HepG2 (cell line): ENCODE data around the gene DYNC1LI1. TPM values are rescaled to one million over a fixed set of nuclear protein-coding genes. Genes with fewer than 3 reads are reported as not detected.

Experiments used
- ELF3 ChIP-seq: IDR thresholded peaks from 2 replicates; pipeline ENCODE4 v1.6.1; 2016; ENCODE audit warnings: missing genetic modification reagents, missing compliant biosample characterization
- ESRRA ChIP-seq: sonication (generic); formaldehyde crosslinking; IDR thresholded peaks from 2 replicates; pipeline ENCODE4 v1.5.1; 2020; ENCODE audit warnings: mild to moderate bottlenecking, low read depth, missing genetic modification reagents
- FOXA3 ChIP-seq: IDR thresholded peaks from 2 replicates; pipeline ENCODE4 v1.6.1; 2016; ENCODE audit warnings: missing genetic modification reagents, missing compliant biosample characterization
- HNF1B ChIP-seq: sonication (generic); formaldehyde crosslinking; IDR thresholded peaks from 2 replicates; pipeline ENCODE4 v1.5.1; 2020; ENCODE audit warnings: mild to moderate bottlenecking, moderate library complexity, missing genetic modification reagents
- JDP2 ChIP-seq: sonication (generic); formaldehyde crosslinking; IDR thresholded peaks from 2 replicates; pipeline ENCODE4 v1.8.1; 2022; ENCODE audit warnings: missing genetic modification reagents, borderline replicate concordance
- KLF12 ChIP-seq: sonication (generic); formaldehyde crosslinking; IDR thresholded peaks from 2 replicates; pipeline ENCODE4 v1.4.0; 2020; ENCODE audit warnings: missing genetic modification reagents, borderline replicate concordance
- KLF9 ChIP-seq: IDR thresholded peaks from 2 replicates; pipeline ENCODE4 v1.6.1; 2016; ENCODE audit warnings: low read depth
- MED13 ChIP-seq: sonication (generic); formaldehyde crosslinking; IDR thresholded peaks from 2 replicates; pipeline ENCODE4 v1.5.0; 2020; ENCODE audit warnings: missing genetic modification reagents
- MYPOP ChIP-seq: sonication (generic); formaldehyde crosslinking; IDR thresholded peaks from 2 replicates; pipeline ENCODE4 v1.8.1; 2023; ENCODE audit warnings: mild to moderate bottlenecking, moderate library complexity, missing genetic modification reagents
- NFE2 ChIP-seq: sonication (generic); formaldehyde crosslinking; IDR thresholded peaks from 2 replicates; pipeline ENCODE4 v1.4.0; 2020; ENCODE audit warnings: missing genetic modification reagents
- NR2F2 ChIP-seq: IDR thresholded peaks from 2 replicates; pipeline ENCODE4 v1.6.1; 2012; ENCODE audit warnings: low read depth, inconsistent platforms, borderline replicate concordance
- SP140L ChIP-seq: sonication (generic); formaldehyde crosslinking; IDR thresholded peaks from 2 replicates; pipeline ENCODE4 v1.4.0; 2020; ENCODE audit warnings: missing genetic modification reagents, borderline replicate concordance
- TFAP4 ChIP-seq: sonication (generic); IDR thresholded peaks from 2 replicates; pipeline ENCODE4 v1.6.1; 2016; ENCODE audit warnings: low read depth, borderline replicate concordance
- ZBTB42 ChIP-seq: sonication (generic); formaldehyde crosslinking; IDR thresholded peaks from 2 replicates; pipeline ENCODE4 v1.5.0; 2020; ENCODE audit warnings: mild to moderate bottlenecking, missing genetic modification reagents
- ZBTB7A ChIP-seq: sonication (generic); formaldehyde crosslinking; IDR thresholded peaks from 2 replicates; pipeline ENCODE4 v1.8.0; 2022; ENCODE audit warnings: mild to moderate bottlenecking, missing genetic modification reagents
- ZNF30 ChIP-seq: sonication (generic); formaldehyde crosslinking; IDR thresholded peaks from 2 replicates; pipeline ENCODE4 v1.5.0; 2020; ENCODE audit warnings: mild to moderate bottlenecking, missing genetic modification reagents
- ZNF546 ChIP-seq: sonication (generic); formaldehyde crosslinking; conservative IDR thresholded peaks from 2 replicates; pipeline ENCODE4 v1.8.1; 2023; ENCODE audit warnings: mild to moderate bottlenecking, missing genetic modification reagents
- ZNF605 ChIP-seq: sonication (generic); formaldehyde crosslinking; IDR thresholded peaks from 2 replicates; pipeline ENCODE4 v1.8.0; 2022; ENCODE audit warnings: mild to moderate bottlenecking, missing genetic modification reagents
- ZNF609 ChIP-seq: sonication (generic); formaldehyde crosslinking; IDR thresholded peaks from 2 replicates; pipeline ENCODE4 v1.4.0; 2020; ENCODE audit warnings: mild to moderate bottlenecking, missing genetic modification reagents, borderline replicate concordance
- ZSCAN30 ChIP-seq: sonication (generic); formaldehyde crosslinking; IDR thresholded peaks from 2 replicates; pipeline ENCODE4 v1.5.0; 2020; ENCODE audit warnings: mild to moderate bottlenecking, missing genetic modification reagents
- polyA plus RNA-seq, 8 experiments: library from polyadenylated mRNA; depleted of rRNA in 3 of 8; stranded (reverse) in 7 of 8; unstranded in 1 of 8; fragments of >200 nt; fragmentation: Illumina TruSeq in 4 of 8; extraction: Trizol in 4 of 8; gene quantifications; 2 replicates each; pipeline versions ENCODE4 v1.2.1 to v1.2.3, GENCODE V29; 2011 to 2016; ENCODE audit warnings: low read depth in 4 of 8, missing spikeins in 1 of 8, mixed read lengths in 1 of 8; ENCODE audit not compliant: insufficient read depth in 1 of 8
- total RNA-seq, 5 experiments: library from RNA; depleted of rRNA; stranded (reverse); fragments of >200 nt; fragmentation: Illumina TruSeq; extraction: Trizol; gene quantifications; 2 replicates each; pipeline ENCODE4 v1.2.3, GENCODE V29; 2016; ENCODE audit warnings: low read depth in 1 of 5

The DYNC1LI1 gene
- total and polyA plus RNA-seq, 2 of the 13 experiments (the other 11 are each of a cell fraction or from before 2014, with no cell fraction given), result 13.4 to 37.1 TPM

- TF ChIP-seq ZSCAN30 (no peak), SP140L (0 out of 2 replicates have a peak, but pooled peaks have one; percentile 28), NFE2 (CRISPR knock-in tag) (no peak), TFAP4 (no peak), ELF3 (CRISPR knock-in tag) (0 out of 2 replicates have a peak, but pooled peaks have one; percentile 5), ZNF546 (CRISPR knock-in tag) (no peak), ESRRA (CRISPR knock-in tag) (no peak; the same call in 1 of the 2 replicates), ZNF605 (0 out of 2 replicates have a peak, but pooled peaks have one; percentile 21), KLF9 (CRISPR knock-in tag) (no peak), HNF1B (no peak), ZBTB7A (CRISPR knock-in tag) (0 out of 2 replicates have a peak, but pooled peaks have one; percentile 0), MED13 (CRISPR knock-in tag) (no peak), ZNF609 (no peak; the same call in 1 of the 2 replicates), FOXA3 (CRISPR knock-in tag) (no peak), KLF12 (CRISPR knock-in tag) (peak; percentile 56; the same call in 1 of the 2 replicates), JDP2 (CRISPR knock-in tag) (no peak), MYPOP (CRISPR knock-in tag) (peak; percentile 31; the same call in 1 of the 2 replicates), ZNF30 (no peak), ZBTB42 (CRISPR knock-in tag) (no peak), NR2F2 (no peak; the same call in 1 of the 2 replicates)
Observed at GRCh38 chr3:32569540-32570420, 878 bp downstream of the DYNC1LI1 start (continued).
